T-helper 2 cell treated with Interferon-gamma antibody and Interleukin-4, amounts not matched to agents 5 μg/mL and 100 μg/mL, for 36 hours (primary cell): ENCODE data around the gene HERC3.
A peak's percentile ranks its signal among the peaks of the same experiment; 100 is the strongest.
"Not testable (repeated sequence)": the region's sequence is repeated elsewhere in the genome, so short reads cannot be mapped to it uniquely, and the experiment has no call there.

Experiments used
- DNase-seq: peaks from one replicate; pipeline ENCODE4 v3.0.0; 2021; ENCODE audit warnings: low spot score
- H3K27ac Mint-ChIP-seq: one replicate; pipeline ENCODE4 v1.8.0; 2021; ENCODE audit warnings: mild to moderate bottlenecking, mixed read lengths
- H3K27me3 Mint-ChIP-seq: one replicate; pipeline ENCODE4 v1.8.0; 2021; ENCODE audit warnings: low read depth, mixed read lengths
- H3K36me3 Mint-ChIP-seq: one replicate; pipeline ENCODE4 v1.8.0; 2021; ENCODE audit warnings: low read depth, mixed read lengths
- H3K4me1 Mint-ChIP-seq: one replicate; pipeline ENCODE4 v1.8.0; 2021; ENCODE audit warnings: low read depth, mixed read lengths
- H3K4me3 Mint-ChIP-seq: one replicate; pipeline ENCODE4 v1.8.0; 2022; ENCODE audit warnings: mild to moderate bottlenecking, moderate library complexity, mixed read lengths
- H3K9me3 Mint-ChIP-seq: one replicate; pipeline ENCODE4 v1.8.0; 2021; ENCODE audit warnings: mixed read lengths

HERC3 gene

GRCh38 chr4:88597970-88598660 lies 5.8 kb downstream of the HERC3 start:
- H3K9me3 Mint-ChIP-seq, result no peaks in the 10 kb centered on the region
- DNase-seq, result no peak
- H3K36me3 Mint-ChIP-seq, result peaks cover 51% of the 10 kb centered on the region
- peaks cover 49% of the 10 kb centered on the region for H3K4me1 Mint-ChIP-seq
- no peaks in the 10 kb centered on the region for H3K27me3 Mint-ChIP-seq
- H3K4me3 Mint-ChIP-seq, result no peak overlapping the region
- no peak overlapping the region for H3K27ac Mint-ChIP-seq

GRCh38 chr4:88599298-88599697 lies 7.0 kb downstream of the HERC3 start:
- Mint-ChIP-seq H3K27me3 (no peaks in the 10 kb centered on the region), H3K27ac (peak overlapping the region; percentile 21), H3K9me3 (no peaks in the 10 kb centered on the region)

GRCh38 chr4:88599714-88600113 lies 7.4 kb downstream of the HERC3 start:
- no peaks in the 10 kb centered on the region for H3K9me3 Mint-ChIP-seq
- no peaks in the 10 kb centered on the region for H3K27me3 Mint-ChIP-seq
- DNase-seq, result no peak
- H3K36me3 Mint-ChIP-seq, result peaks cover 52% of the 10 kb centered on the region
- H3K27ac Mint-ChIP-seq, result peak overlapping the region; percentile 70
- H3K4me3 Mint-ChIP-seq, result peak overlapping the region; percentile 43
- peaks cover 43% of the 10 kb centered on the region for H3K4me1 Mint-ChIP-seq

More at GRCh38 chr4:88599298-88599697, 7.0 kb downstream of the HERC3 start:
- Mint-ChIP-seq H3K4me3 (no peak overlapping the region), H3K4me1 (peaks cover 42% of the 10 kb centered on the region), H3K36me3 (peaks cover 49% of the 10 kb centered on the region)
- no peak for DNase-seq

GRCh38 chr4:88600176-88600838 lies 8.0 kb downstream of the HERC3 start:
- H3K4me1 Mint-ChIP-seq, result peaks cover 47% of the 10 kb centered on the region
- DNase-seq, result no peak
- no peaks in the 10 kb centered on the region for H3K9me3 Mint-ChIP-seq
- no peak overlapping the region for H3K4me3 Mint-ChIP-seq
- no peak overlapping the region for H3K27ac Mint-ChIP-seq
- H3K27me3 Mint-ChIP-seq, result no peaks in the 10 kb centered on the region
- H3K36me3 Mint-ChIP-seq, result peaks cover 55% of the 10 kb centered on the region

GRCh38 chr4:88604978-88605678 lies 12.8 kb downstream of the HERC3 start:
- H3K36me3 Mint-ChIP-seq, result peaks cover 59% of the 10 kb centered on the region
- no peak for DNase-seq
- peaks cover 34% of the 10 kb centered on the region for H3K4me1 Mint-ChIP-seq
- no peaks in the 10 kb centered on the region for H3K27me3 Mint-ChIP-seq
- no peak overlapping the region for H3K27ac Mint-ChIP-seq
- peaks cover 9% of the 10 kb centered on the region for H3K9me3 Mint-ChIP-seq
- H3K4me3 Mint-ChIP-seq, result no peak overlapping the region

GRCh38 chr4:88605736-88606135 lies 13.5 kb downstream of the HERC3 start:
- peak overlapping the region; percentile 31 for H3K27ac Mint-ChIP-seq
- H3K4me1 Mint-ChIP-seq, result peaks cover 32% of the 10 kb centered on the region
- peaks cover 58% of the 10 kb centered on the region for H3K36me3 Mint-ChIP-seq
- peak overlapping the region; percentile 42 for H3K4me3 Mint-ChIP-seq
- peaks cover 9% of the 10 kb centered on the region for H3K9me3 Mint-ChIP-seq
- no peak for DNase-seq
- no peaks in the 10 kb centered on the region for H3K27me3 Mint-ChIP-seq

- H3K27me3 Mint-ChIP-seq, result no peaks in the 10 kb centered on the region
- no peak for DNase-seq
- peaks cover 39% of the 10 kb centered on the region for H3K4me1 Mint-ChIP-seq
- peaks cover 61% of the 10 kb centered on the region for H3K36me3 Mint-ChIP-seq
- H3K4me3 Mint-ChIP-seq, result no peak overlapping the region
- H3K27ac Mint-ChIP-seq, result no peak overlapping the region
- peaks cover 9% of the 10 kb centered on the region for H3K9me3 Mint-ChIP-seq
Observed at GRCh38 chr4:88606832-88607231, 14.6 kb downstream of the HERC3 start.

GRCh38 chr4:88609387-88609786 lies 17.1 kb downstream of the HERC3 start:
- H3K36me3 Mint-ChIP-seq, result peaks cover 58% of the 10 kb centered on the region
- no peaks in the 10 kb centered on the region for H3K27me3 Mint-ChIP-seq
- peaks cover 9% of the 10 kb centered on the region for H3K9me3 Mint-ChIP-seq
- DNase-seq, result no peak
- H3K4me1 Mint-ChIP-seq, result peaks cover 62% of the 10 kb centered on the region
- no peak overlapping the region for H3K27ac Mint-ChIP-seq
- H3K4me3 Mint-ChIP-seq, result no peak overlapping the region

- Mint-ChIP-seq H3K36me3 (peaks cover 54% of the 10 kb centered on the region), H3K4me1 (peaks cover 63% of the 10 kb centered on the region)
- H3K27me3 Mint-ChIP-seq, DNase-seq, H3K4me3 Mint-ChIP-seq, H3K27ac Mint-ChIP-seq, H3K9me3 Mint-ChIP-seq: not testable (repeated sequence)
Observed at GRCh38 chr4:88609794-88610193, 17.5 kb downstream of the HERC3 start.

GRCh38 chr4:88610771-88611170 lies 18.5 kb downstream of the HERC3 start:
- DNase-seq, result no peak
- Mint-ChIP-seq H3K36me3 (peaks cover 52% of the 10 kb centered on the region), H3K27ac (peak overlapping the region; percentile 21), H3K4me3 (no peak overlapping the region), H3K4me1 (peaks cover 57% of the 10 kb centered on the region), H3K9me3 (peaks cover 9% of the 10 kb centered on the region), H3K27me3 (no peaks in the 10 kb centered on the region)

GRCh38 chr4:88613417-88613875 lies 21.2 kb downstream of the HERC3 start:
- H3K4me1 Mint-ChIP-seq, result peaks cover 53% of the 10 kb centered on the region
- no peaks in the 10 kb centered on the region for H3K27me3 Mint-ChIP-seq
- peaks cover 33% of the 10 kb centered on the region for H3K36me3 Mint-ChIP-seq
- H3K4me3 Mint-ChIP-seq, result peak overlapping the region; percentile 70
- DNase-seq, result peak; percentile 21
- peak overlapping the region; percentile 80 for H3K27ac Mint-ChIP-seq
- no peaks in the 10 kb centered on the region for H3K9me3 Mint-ChIP-seq

GRCh38 chr4:88614058-88614457 lies 21.8 kb downstream of the HERC3 start:
- Mint-ChIP-seq H3K9me3 (no peaks in the 10 kb centered on the region), H3K27ac (no peak overlapping the region), H3K4me1 (peaks cover 48% of the 10 kb centered on the region), H3K36me3 (peaks cover 28% of the 10 kb centered on the region), H3K4me3 (no peak overlapping the region), H3K27me3 (no peaks in the 10 kb centered on the region)
- DNase-seq, result no peak

- Mint-ChIP-seq H3K9me3 (no peaks in the 10 kb centered on the region), H3K4me1 (peaks cover 36% of the 10 kb centered on the region), H3K4me3 (no peak overlapping the region), H3K27ac (no peak overlapping the region), H3K27me3 (no peaks in the 10 kb centered on the region), H3K36me3 (peaks cover 14% of the 10 kb centered on the region)
- no peak for DNase-seq
Observed at GRCh38 chr4:88616275-88617150, 24.2 kb downstream of the HERC3 start.
